ENCODE measurements around the gene PRPF18.

The PRPF18 gene

DNA sequence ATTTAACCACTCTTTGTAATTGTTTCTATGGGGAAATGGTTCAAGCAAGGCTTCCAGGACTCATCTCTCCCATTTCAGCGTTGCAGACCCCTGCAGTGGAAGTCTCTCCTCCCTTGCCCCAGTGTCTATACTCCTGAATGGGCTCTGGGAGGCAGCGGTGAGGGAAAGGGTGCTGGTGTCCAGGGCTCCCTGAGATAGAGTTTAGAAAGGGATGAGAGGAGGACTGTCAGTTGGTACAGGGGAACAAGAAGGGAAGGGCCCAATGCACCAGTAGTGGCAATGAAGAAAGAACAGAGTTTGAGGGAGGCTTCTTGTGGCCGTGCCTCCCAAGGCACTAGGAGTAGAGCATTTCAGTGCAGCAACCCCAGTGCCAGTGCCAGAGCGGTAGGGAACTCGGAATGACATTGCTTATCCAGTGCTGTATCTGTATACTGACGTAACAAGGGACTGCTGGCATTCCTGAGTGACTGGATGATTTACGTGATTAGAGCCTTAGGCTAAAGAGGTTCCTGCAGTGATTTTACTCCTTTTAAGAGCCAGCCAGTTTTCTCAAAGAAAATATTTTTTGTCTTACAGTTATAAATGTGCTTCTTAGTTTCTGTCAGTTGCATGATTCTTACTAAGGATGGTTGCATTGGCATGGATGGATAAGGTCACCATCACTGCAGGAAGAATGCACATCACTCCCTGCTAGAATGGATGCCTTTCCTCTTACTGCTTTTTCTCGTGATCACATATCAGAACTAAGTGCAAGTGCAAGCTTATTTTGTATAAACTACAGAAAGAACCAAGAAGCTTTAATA, 28.0 kb downstream of the PRPF18 start:
- ChIA-PET CTCF (interaction anchor here (0.7 kb wide), 2 partner anchors 68 to 265 kb away, joined by 3 to 4 read pairs; no protein-coding TSS in a partner anchor), POLR2A (no interaction called here)
- TF ChIP-seq PKNOX1 (IDR thresholded peaks at IDR 0.05) = peak; percentile 93
- TF ChIP-seq CTBP1 (IDR thresholded peaks at IDR 0.05; ENCODE audit: borderline replicate concordance) = peak; percentile 42; the same call in 1 of the 2 replicates
- TF ChIP-seq SP1 (IDR thresholded peaks at IDR 0.05) = no peak
- DNase-seq (ENCODE audit: extremely low spot score) = peak; percentile 34

DNA sequence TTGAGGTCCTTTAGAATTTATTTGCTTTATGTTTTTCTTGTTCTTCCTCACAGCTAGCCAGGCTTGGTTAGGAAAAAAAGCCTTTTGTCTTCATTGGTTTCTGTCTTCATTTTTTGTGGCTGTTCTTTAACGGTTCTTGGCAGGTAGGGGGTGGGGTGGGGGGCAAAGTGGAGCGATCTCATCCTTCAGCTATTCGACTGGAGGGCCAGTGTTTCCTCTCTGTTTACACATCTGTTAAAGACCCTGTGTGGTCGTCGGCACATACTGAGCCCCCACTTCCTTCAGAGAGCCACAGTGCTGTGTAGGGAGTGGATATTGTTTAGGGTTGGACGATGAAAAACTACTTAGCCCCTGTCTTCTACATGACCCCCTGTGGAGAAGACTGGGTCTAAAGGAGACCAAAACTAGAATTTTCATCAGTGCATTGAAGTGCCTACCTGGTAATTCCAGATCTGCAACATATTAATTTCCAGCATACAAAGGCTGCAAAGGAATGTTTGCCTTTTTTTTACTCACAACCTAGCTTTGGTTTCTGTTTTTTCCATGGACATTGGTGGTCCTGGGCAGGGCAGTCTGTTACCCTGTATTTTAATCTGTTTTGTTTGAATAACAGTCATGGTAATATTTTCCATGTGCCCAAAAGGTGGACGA, 29.0 kb downstream of the PRPF18 start:
- DNase-seq (ENCODE audit: extremely low spot score) = no peak
- CTCF ChIA-PET = interaction anchor here (0.7 to 0.8 kb wide), 2 partner anchors 10 to 67 kb away, joined by 3 read pairs; no protein-coding TSS in a partner anchor

GRCh38 chr10:13617116-13617515, 30.4 kb downstream of the PRPF18 start:
- no peak for DNase-seq (ENCODE audit: extremely low spot score)
- TF ChIP-seq PKNOX1 (IDR thresholded peaks at IDR 0.05) (no peak), SP1 (IDR thresholded peaks at IDR 0.05) (no peak), SUZ12 (IDR thresholded peaks at IDR 0.05) (no peak)
- POLR2A ChIA-PET = no interaction called here
- CTCF ChIA-PET = no interaction called here

More for the DNA sequence above, 29.0 kb downstream of the PRPF18 start:
- POLR2A ChIA-PET = no interaction called here
- TF ChIP-seq LEF1 (IDR thresholded peaks at IDR 0.05; ENCODE audit: borderline replicate concordance) (no peak), FOXM1 (IDR thresholded peaks at IDR 0.05; ENCODE audit: borderline replicate concordance) (no peak), ZNF384 (IDR thresholded peaks at IDR 0.05) (no peak), FOXK2 (IDR thresholded peaks at IDR 0.05) (no peak), L3MBTL2 (conservative IDR thresholded peaks at IDR 0.05) (no peak), CTBP1 (IDR thresholded peaks at IDR 0.05; ENCODE audit: borderline replicate concordance) (no peak), ARNT (IDR thresholded peaks at IDR 0.05) (no peak), ELF4 (IDR thresholded peaks at IDR 0.05) (no peak), SP1 (IDR thresholded peaks at IDR 0.05) (no peak), HDGF (IDR thresholded peaks at IDR 0.05; ENCODE audit: borderline replicate concordance) (no peak), TARDBP (IDR thresholded peaks at IDR 0.05) (no peak), NFRKB (IDR thresholded peaks at IDR 0.05) (no peak)

DNA sequence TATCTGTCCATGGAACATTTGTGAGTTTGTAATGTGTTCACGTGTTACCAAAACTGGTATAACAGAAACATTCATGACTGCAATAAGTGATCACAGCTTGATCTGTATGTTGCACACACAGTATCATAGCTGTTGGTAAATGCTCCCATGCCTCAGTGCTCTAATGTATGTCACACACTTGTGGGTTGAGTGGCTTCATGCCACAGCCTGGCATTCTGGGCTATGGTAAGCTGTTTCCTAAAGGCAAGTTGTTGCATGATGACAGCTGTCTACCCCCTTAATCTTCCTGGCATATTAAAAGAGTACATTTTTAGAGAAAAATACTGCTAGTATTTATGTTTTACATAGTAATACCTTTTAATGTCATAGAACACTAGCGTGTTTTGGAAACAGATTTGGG, 35.2 kb downstream of the PRPF18 start:
- CTCF ChIA-PET = no interaction called here
- POLR2A ChIA-PET = no interaction called here
- DNase-seq (ENCODE audit: extremely low spot score) = no peak
- no peak for TF ChIP-seq FOXA1 (IDR thresholded peaks at IDR 0.05)
- TF ChIP-seq CTBP1 (IDR thresholded peaks at IDR 0.05; ENCODE audit: borderline replicate concordance) = no peak
- TF ChIP-seq SUZ12 (IDR thresholded peaks at IDR 0.05) = no peak
- TF ChIP-seq ARNT (IDR thresholded peaks at IDR 0.05) = no peak
- TF ChIP-seq PKNOX1 (IDR thresholded peaks at IDR 0.05) = no peak
- no peak for TF ChIP-seq BHLHE40 (IDR thresholded peaks at IDR 0.05; ENCODE audit: borderline replicate concordance)

- POLR2A ChIA-PET = interaction anchor here (0.9 kb wide), 1 partner anchor 38 kb away, joined by 3 read pairs; the partner anchor contains the start of gene PRPF18
- TF ChIP-seq TARDBP (IDR thresholded peaks at IDR 0.05) (no peak), FOXA1 (IDR thresholded peaks at IDR 0.05) (no peak), L3MBTL2 (conservative IDR thresholded peaks at IDR 0.05) (no peak), FOXM1 (IDR thresholded peaks at IDR 0.05; ENCODE audit: borderline replicate concordance) (no peak), ARNT (IDR thresholded peaks at IDR 0.05) (no peak), NFRKB (IDR thresholded peaks at IDR 0.05) (no peak), SP1 (IDR thresholded peaks at IDR 0.05) (no peak), FOXK2 (IDR thresholded peaks at IDR 0.05) (no peak), PKNOX1 (IDR thresholded peaks at IDR 0.05) (no peak), HDGF (IDR thresholded peaks at IDR 0.05; ENCODE audit: borderline replicate concordance) (no peak), LEF1 (IDR thresholded peaks at IDR 0.05; ENCODE audit: borderline replicate concordance) (no peak), ELF4 (IDR thresholded peaks at IDR 0.05) (no peak), BHLHE40 (IDR thresholded peaks at IDR 0.05; ENCODE audit: borderline replicate concordance) (no peak), SUZ12 (IDR thresholded peaks at IDR 0.05) (no peak)
- DNase-seq (ENCODE audit: extremely low spot score) = no peak
- CTCF ChIA-PET = no interaction called here
Measured at GRCh38 chr10:13624630-13625029, 37.9 kb downstream of the PRPF18 start.
